HG03139 (cell line): ENCODE data around the gene MYO9B.
"Not testable (repeated sequence)": the region's sequence is repeated elsewhere in the genome, so short reads cannot be mapped to it uniquely, and the experiment has no call there.

Source experiments
- ATAC-seq: cut with Tn5 transposase; IDR thresholded peaks from one replicate; pipeline ENCODE4 v1.9.1; 2021; ENCODE audit not compliant: unreplicated experiment

Gene MYO9B

DNA sequence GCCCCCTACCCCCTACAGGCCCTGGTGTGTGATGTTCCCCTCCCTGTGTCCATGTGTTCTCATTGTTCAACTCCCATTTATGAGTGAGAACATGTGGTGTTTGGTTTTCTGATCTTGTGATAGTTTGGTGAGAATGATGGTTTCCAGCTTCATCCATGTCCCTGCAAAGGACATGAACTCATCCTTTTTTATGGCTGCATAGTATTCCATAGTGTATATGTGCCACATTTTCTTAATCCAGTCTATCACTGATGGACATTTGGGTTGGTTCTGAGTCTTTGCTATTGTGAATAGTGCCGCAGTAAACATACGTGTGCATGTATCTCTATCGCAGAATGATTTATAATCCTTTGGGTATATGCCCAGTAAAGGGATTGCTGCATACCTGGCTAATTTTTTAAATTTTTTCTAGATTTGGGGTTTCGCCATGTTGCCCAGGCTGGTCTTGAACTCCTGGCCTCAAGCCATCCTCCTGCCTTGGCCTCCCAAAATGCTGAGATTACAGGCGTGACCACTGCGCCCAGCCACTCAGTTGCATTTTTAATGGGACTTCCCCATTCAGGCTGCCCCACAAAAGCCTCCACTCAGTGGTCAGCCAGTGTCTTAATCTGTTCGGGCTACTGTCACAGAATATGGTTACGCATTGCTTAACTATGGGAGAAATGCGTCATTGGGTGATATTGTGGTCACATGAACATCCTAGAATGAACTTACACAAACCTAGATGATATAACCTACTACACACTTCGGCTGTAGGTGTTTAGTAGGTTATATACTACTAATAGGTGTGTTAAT, 62.7 kb downstream of the MYO9B start:
- ATAC-seq = not testable (repeated sequence)

DNA sequence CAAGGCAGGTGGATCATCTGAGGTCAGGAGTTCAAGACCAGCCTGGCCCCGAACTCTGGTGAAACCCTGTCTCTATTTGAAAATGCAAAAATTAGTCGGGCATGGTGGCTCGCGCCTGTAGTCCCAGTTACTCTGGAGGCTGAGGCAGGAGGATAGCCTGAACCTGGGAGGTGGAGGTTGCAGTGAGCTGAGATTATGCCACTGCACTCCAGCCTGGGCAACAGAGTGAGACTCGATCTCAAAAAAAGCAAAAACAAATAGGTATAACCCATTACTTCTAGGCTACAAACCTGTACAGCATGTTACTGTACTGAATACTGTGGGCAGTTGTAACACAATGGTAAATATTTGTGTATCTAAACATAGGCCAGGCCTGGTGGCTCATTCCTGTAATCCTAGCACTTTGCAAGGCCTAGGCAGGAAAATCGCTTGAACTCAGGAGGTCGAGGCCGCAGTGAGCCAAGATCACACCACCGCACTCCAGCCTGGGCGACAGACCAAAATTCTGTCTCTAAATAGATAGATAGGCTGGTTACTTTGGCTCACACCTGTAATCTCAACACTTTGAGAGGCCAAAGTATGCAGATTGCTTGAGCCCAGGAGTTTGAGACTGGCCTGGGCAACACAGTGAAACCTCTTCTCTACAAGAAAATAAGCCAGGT, 63.5 kb downstream of the MYO9B start:
- no peak for ATAC-seq

DNA sequence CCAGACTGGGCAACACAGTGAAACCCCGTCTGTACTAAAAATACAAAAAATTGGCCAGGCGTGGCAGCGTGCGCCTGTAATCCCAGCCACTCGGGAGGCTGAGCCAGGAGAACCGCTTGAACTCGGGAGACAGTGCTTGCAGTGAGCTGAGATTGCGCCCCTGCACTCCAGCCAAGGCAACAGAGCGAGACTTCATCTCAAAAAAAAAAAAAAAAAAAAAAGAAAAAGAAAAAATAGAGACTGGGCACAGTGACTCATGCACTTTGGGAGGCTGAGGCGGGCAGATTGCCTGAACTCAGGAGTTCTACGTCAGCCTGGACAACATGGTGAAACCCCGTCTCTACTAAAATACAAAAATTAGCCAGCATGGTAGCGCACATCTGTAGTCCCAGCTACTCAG, 69.2 kb downstream of the MYO9B start:
- not testable (repeated sequence) for ATAC-seq

DNA sequence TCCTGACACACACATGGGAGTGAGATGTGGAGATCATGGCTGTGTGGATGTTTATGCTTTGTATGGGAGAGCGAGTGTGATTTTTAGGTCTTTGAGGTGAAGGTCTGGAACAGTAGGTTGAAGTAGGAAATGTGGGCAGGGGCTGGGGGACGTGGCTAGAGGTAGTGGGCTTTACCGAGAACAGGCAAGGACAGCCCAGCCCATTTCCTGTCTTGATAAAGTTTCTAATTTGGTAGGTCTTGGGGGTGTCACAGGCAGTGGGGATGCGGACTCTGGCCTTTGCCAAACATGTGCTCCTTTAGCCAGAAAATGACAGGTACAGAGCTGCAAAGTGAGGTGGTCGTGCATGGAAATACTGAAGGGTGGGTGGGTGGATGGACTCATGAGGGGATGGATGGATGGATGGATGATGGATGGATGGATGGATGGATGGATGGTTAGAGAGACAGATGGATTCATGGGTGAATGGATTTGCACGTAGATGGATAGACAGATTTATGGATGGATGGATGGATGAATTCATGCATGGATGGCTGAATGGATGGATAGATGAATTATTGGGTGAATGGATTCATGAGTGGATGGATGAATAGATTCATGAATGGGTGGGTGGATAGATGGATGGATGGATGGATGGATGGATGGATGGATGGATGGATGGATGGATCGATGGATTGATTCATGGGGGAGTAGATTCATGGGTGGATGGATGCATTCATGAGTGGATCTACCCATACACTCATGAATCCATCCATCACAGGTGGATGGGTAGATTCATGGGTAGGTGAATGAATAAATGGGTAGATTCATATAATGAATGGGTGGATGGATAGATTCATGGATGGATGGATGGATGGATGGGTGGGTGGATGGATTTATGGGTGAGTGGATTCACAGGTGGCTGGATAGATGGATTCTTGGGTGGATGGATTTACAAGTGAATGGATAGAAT, 70.2 kb downstream of the MYO9B start:
- ATAC-seq = no peak

DNA sequence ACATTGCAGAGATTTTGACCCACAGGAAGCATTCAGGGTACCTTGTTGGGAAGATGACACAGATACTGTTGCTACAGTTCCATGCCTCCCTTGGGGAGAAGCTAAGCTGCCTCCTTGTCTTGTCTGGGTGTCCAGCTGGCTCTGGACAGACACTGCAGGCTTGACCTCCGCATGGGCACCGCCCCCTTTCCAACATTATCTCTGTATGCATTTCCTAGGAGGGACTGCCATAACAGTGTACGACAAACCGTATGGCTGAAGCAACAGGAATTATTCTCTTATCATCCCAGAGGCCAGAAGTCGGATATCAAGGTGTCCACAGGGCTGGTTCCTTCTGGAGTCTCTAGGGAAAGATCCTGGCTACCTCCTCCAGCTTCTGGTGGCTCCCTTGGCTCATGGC, 72.6 kb downstream of the MYO9B start:
- ATAC-seq = no peak

DNA sequence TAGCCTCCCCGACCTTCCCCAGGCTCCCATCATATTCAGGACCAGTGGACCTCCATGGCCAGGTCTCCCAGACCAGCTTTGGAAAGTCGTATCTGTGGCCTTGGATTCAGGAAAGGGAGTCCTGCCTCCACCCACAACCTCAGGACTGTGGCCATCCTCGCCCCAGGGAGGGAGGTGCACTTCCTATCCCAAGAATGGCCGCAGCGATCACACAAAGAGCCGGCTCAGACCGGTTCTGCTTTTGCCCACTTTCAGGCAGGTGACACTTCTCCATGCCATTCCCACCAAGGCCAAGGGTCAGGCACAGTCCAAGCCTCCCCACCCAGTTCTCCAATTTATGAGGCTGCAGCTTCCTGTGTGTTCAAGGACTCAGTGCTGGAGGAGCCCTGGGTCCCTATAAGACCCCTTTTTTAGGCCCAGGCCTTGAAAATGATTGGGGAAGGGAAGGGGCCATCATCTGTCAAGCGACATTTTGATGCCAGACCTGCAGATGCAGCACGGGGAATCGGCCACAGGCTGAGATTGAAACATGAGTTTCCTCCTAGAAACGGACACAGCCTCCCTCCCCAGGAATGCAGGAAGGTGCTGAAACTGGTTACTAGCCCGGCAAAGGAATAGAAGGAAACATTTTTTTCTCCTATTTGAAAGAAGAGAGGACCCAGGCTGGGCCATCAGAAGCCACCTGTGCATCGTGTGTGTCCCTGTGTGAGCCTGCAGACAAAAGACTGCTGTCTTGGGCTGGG, 74.0 kb downstream of the MYO9B start:
- no peak for ATAC-seq

DNA sequence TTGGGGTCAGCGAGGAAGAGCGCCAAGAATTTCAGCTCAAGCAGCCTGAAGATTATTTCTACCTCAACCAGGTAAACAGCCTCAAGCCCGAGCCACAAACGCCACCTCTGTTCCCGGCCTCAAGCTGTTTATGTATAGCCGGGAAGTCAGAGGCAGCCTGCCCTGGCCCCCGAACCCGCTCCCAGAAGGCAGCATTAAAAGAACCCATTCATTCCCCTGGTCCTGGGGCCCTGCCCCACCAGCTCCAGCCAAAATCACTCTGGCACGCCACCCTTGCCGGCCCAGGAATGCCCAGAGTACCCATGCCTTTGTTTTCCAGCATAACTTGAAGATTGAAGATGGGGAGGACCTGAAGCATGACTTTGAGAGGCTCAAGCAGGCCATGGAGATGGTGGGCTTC, 78.4 kb downstream of the MYO9B start:
- ATAC-seq = no peak

DNA sequence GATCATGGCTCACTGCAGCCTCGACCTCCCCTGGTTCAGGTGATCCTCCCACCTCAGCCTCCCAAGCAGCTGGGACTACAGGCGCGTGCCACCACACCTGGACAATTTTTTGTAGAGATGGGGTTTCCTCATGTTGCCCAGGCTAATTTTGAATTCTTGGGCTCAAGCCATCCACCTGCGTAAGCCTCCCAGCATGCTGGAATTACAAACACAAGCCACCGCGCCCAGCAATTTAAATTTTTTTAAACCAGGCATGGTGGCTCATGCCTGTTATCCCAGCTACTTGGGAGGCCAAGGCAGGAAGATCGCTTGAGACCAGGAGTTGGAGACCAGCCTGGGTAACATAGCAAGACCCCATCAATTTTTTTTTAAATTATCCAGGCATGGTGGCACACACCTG, 79.7 kb downstream of the MYO9B start:
- ATAC-seq = no peak

DNA sequence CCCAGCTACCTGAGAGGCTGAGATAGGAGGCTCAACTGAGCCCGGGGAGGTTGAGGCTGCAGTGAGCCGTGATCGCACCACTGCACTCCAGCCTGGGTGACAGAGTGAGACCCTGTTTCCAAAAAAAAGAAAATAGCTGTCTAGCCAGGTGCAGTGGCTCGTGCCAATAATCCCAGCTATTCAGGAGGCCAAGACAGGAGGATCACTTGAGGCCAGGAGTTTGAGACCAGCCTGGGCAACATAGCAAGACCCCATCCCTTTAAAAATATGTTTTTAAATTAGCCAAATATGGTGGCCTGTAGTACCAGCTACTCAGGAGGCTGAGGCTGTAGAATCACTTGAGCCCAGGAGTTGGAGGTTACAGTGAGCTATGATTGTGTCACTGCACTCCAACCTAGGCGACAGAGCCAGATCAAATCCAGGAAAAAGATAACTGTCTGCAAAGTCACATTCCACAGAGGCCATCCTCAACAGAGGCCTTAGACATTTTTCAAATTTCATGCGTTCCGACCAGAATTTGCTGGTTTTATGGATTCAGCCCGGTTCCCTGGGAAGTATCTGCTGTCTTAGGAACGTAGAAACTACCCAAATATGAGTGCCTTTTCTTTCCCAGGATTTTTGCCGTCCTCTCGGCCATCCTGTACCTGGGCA, 80.8 kb downstream of the MYO9B start:
- no peak for ATAC-seq

DNA sequence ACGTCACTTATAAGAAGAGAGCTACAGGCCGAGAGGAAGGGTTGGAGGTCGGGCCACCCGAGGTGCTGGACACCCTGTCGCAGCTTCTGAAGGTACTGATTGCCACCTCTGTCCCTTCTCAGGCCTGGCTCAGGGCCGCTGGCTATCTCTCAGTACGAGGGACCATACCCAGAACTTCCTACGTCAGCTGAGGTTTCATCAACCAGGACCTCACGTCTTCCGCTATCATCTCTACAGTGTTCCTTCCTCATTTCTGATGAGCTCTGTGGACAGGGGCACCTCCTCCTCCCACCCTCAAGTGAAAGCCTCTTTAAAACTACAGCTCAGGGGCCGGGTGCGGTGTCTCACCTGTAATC, 81.3 kb downstream of the MYO9B start:
- ATAC-seq = no peak

DNA sequence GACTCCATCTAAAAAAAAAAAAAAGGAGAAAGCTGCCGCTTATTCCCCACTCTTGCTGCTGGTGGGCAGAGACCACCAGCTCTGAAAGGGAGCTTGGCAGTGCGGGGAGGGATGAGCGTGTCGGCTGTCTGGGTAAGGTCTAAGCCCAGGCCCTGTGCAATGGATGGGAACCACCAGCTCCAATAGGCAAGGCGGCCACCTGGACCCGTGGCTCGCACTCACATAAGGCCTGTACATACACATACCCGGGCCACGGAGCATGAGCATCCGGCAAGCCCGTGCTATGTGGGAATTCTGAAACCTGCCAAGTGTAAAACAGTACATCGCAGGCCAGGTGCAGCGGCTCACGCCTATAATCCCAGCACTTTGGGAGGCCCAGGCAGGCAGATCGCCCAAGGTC, 83.0 kb downstream of the MYO9B start:
- ATAC-seq = no peak

DNA sequence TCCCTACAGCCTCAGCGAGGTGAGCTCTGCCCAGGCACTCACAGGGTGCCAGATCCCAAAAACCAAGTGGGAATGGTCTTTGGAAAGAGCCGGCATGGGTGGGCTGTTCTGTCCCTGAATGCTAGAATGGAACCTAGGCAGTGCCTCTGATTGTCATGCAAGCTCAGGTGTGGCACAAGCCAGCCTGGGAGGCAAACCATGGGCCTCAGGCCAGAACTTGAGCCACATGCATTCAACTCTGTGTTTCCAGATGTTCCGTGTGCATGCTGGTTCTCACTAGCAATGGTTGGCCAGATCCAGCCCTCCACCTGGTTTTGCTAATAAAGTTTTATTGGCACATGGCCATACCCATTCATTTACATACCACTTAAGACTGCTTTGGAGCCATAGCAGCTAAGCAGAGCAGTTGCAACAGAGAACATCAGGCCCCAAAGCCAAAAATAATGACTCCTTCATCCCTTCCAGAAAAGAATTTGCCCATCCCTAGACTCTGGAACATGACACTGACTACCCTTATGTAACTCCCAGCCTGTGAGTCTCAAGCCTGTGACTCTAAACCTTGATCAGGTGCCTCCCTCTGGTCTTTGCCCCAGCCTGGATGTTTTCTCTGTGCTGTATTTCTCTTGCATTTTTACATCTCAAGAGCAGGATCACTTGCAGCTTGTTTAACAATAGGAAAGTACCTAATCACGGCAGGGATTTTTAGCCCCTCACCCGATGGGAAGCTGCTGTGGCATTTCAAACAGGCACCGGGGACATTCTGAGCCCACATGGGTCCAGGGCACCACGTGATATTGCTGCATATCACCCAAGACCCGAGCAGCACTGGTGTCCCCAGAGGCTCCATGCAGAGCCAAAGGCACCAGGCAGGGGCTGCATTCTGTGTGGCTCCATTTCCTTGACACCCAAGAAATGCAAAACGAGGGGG, 84.2 kb downstream of the MYO9B start:
- ATAC-seq = no peak

DNA sequence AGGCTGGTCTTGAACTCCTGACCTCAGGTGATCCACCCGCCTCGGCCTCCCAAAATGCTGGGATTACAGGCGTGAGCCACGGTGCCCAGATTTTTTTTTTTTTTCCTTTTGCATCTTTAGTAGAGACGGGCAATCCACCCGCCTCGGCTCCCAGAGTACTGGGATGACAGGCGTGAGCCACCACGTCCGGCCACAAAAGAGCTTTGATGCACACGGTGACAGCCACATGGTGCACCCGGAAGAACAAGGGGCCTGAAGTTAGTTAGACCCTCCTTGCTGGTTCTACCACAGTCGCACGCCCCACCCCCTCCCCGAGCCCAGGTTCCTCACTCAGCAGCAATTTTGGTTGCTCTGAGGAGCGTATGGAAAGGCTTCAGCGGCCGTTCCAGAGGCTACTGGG, 85.3 kb downstream of the MYO9B start:
- no peak for ATAC-seq

DNA sequence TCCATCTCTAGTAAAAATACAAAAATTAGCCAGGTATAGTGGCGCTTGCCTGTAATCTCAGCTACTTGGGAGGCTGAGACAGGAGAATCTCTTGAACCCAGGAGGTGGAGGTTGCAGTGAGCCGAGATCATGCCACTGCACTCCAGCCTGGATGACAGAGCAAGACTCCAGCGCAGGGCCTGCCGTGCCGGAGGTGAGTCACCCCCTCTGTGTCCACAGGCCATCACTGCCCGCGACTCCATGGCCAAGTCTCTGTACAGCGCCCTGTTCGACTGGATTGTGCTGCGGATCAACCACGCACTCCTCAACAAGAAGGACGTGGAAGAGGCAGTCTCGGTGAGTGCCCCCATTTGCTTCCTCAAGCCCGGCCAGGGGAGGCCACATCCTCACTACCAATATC, 86.6 kb downstream of the MYO9B start:
- not testable (repeated sequence) for ATAC-seq

DNA sequence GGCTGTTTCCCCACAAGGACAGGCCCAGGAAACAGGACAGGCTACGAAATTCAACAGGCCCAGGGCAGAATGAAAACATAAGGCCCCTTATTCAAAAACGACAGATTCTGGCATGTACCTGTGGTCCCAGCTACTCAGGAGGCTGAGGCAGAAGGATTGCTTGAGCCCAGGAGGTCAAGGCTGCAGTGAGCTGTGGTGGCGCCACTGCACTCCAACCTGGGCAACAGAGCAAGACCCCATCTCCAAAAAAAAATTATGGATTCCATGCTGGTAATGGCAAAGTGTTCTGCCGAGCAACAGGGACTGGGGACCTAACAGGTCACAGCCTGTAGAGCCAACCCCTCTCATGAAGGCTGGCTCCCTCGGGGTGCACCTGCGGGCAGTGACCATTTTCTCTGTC, 87.0 kb downstream of the MYO9B start:
- ATAC-seq = no peak

DNA sequence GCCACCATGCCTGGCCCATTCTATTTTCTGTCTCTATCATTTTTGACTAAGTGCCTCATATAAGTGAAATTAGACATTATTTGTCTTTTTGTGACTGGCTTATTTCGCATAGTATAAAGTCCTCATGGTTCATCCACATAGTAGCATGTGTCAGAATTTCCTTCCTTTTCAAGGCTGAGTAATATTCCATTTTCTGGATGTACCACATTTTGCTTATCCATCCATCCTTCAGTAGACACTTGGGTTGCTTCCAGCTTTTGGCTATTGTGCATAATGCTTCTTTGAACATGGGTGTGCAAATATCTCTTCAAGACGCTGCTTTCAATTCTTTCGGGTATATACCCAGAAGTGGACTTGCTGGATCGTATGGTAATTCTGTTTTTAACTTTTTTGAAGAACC, 88.1 kb downstream of the MYO9B start:
- no peak for ATAC-seq

DNA sequence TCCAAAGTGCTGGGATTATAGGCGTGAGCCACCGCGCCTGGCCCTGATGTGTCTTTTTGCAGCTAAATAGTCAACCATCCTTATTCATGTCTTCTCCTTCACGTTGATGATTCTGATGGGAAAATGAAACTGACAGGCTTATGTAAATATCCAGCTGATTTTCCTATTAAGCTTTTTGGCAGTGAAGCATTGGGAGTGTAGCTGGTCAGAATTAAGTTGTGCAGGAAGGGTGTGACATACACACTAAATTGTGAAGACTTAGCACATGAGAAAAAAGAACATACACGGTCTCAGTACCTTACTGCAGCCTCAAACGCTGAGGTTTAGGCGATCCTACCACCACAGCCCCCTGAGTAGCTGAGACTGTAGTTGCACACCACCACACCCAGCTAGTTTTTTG, 89.1 kb downstream of the MYO9B start:
- no peak for ATAC-seq

DNA sequence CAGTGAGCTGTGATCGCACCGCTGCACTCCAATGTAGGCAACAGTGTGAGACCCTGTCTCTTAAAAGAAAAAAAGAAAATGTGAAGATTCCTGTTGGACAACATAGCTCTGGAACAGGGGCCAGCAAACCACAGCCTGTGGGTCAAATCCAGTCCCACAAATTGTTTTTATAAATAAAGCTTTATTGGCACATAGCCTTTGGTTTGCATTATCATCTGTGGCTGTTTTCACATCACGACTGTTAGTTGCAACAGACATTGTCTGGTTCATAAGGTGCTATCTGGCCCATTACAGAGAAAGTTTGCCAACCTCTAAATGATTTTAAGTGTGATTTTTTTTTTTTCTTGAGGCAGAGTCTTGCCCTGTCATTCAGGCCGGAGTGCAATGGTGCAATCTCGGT, 90.1 kb downstream of the MYO9B start:
- no peak for ATAC-seq

DNA sequence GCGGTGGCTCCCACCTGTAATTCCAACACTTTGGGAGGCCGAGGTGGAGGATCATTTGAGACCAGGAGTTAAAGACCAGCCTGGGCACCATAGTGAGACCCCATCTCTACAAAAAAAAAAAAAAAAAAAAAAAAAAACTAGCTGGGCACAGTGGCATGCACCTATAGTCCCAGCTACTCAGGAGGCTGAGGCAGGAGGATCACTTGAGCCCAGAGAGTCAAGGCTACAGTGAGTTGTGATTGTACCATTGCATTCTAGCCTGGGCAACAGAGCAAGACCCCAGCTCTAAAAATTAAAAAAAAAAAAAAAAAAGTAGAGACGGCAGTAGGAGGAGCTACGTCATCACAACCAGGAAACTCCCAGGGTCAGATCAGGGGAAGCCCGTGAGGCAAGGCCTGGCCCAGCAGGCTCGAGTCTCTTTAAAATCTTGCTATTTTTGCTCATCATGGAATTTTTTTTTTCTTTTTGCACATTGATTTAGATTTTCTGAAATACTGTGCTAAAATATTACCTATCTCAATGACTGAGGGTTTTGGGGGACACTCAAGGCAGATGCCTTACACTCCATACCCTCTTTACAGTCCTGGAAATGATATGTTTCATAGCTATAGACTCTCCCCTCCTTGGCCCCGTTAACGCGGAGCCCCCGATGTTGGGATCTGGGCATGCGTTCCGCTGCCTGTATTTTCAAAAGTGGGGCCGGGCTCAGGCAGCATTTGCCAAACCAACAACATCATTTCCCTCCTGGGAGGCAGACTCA, 95.1 kb downstream of the MYO9B start:
- ATAC-seq = no peak
